Nephron (organoid): ENCODE measurements around the gene ZNF710.
A peak's percentile ranks its signal among the peaks of the same experiment; 100 is the strongest.

Source experiments
- H3K27ac Mint-ChIP-seq, 3 experiments: 2 replicates each; pipeline ENCODE4 v1.8.0; 2020; ENCODE audit warnings: mixed read lengths in 3 of 3, mild to moderate bottlenecking in 2 of 3, moderate library complexity in 1 of 3
- H3K27me3 Mint-ChIP-seq: 2 replicates; pipeline ENCODE4 v1.8.0; 2021; ENCODE audit warnings: low read depth, mild to moderate bottlenecking, moderate library complexity, mixed read lengths
- H3K36me3 Mint-ChIP-seq: 2 replicates; pipeline ENCODE4 v1.8.0; 2020; ENCODE audit warnings: low read depth, mixed read lengths
- H3K4me1 Mint-ChIP-seq: 2 replicates; pipeline ENCODE4 v1.8.0; 2020; ENCODE audit warnings: mixed read lengths
- H3K4me3 Mint-ChIP-seq, 3 experiments: 2 replicates each; pipeline ENCODE4 v1.8.0; 2020; ENCODE audit warnings: mild to moderate bottlenecking in 3 of 3, mixed read lengths in 3 of 3, moderate library complexity in 2 of 3
- H3K9me3 Mint-ChIP-seq: 2 replicates; pipeline ENCODE4 v1.8.0; 2020; ENCODE audit warnings: mixed read lengths
- TF ChIP-seq, protein P1 (sequence below), 3 experiments: fragments of 200-600 bp; sonication (generic); IDR thresholded peaks; one replicate each; pipeline ENCODE4 v1.5.0; 2021; ENCODE audit warnings: antibody characterized with exemption in 3 of 3; ENCODE audit not compliant: unreplicated experiment in 3 of 3

Gene ZNF710

GRCh38 chr15:89984421-89985010 is 16.6 kb upstream of the ZNF710 start:
- no peaks in the 10 kb centered on the region for H3K4me1 Mint-ChIP-seq
- TF ChIP-seq, protein P1, sequence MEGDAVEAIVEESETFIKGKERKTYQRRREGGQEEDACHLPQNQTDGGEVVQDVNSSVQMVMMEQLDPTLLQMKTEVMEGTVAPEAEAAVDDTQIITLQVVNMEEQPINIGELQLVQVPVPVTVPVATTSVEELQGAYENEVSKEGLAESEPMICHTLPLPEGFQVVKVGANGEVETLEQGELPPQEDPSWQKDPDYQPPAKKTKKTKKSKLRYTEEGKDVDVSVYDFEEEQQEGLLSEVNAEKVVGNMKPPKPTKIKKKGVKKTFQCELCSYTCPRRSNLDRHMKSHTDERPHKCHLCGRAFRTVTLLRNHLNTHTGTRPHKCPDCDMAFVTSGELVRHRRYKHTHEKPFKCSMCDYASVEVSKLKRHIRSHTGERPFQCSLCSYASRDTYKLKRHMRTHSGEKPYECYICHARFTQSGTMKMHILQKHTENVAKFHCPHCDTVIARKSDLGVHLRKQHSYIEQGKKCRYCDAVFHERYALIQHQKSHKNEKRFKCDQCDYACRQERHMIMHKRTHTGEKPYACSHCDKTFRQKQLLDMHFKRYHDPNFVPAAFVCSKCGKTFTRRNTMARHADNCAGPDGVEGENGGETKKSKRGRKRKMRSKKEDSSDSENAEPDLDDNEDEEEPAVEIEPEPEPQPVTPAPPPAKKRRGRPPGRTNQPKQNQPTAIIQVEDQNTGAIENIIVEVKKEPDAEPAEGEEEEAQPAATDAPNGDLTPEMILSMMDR (IDR thresholded peaks at IDR 0.05; ENCODE audit: unreplicated experiment in 3 of 3) = no peak
- peaks cover 9% of the 10 kb centered on the region for H3K9me3 Mint-ChIP-seq
- no peak overlapping the region for H3K27ac Mint-ChIP-seq
- H3K27me3 Mint-ChIP-seq = peaks cover 38% of the 10 kb centered on the region
- no peak overlapping the region for H3K4me3 Mint-ChIP-seq
- no peaks in the 10 kb centered on the region for H3K36me3 Mint-ChIP-seq

DNA sequence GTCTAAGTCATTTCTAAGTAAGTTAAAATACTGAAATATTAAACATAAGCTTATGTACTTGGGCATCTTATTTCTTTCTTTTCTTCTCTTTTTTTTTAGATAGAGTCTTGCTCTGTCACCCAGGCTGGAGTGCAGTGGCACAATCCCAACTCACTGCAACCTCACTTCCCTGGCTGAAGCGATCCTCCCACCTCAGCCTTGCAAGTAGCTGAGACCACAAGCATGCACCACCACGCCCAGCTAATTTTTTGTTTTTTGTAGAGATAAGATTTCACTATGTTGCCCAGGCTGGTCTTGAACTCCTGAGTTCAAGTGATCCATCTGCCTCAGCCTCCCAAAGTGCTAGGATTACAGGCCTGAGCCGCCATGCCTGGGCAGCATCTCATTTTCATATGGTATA is 16.0 kb upstream of the ZNF710 start:
- Mint-ChIP-seq H3K36me3 (no peaks in the 10 kb centered on the region), H3K27me3 (peaks cover 34% of the 10 kb centered on the region), H3K4me3 (no peak overlapping the region), H3K9me3 (peaks cover 9% of the 10 kb centered on the region), H3K27ac (no peak overlapping the region), H3K4me1 (no peaks in the 10 kb centered on the region)
- TF ChIP-seq, protein P1 (IDR thresholded peaks at IDR 0.05; ENCODE audit: unreplicated experiment in 3 of 3) = no peak

- H3K36me3 Mint-ChIP-seq = no peaks in the 10 kb centered on the region
- H3K27me3 Mint-ChIP-seq = peaks cover 13% of the 10 kb centered on the region
- no peaks in the 10 kb centered on the region for H3K4me1 Mint-ChIP-seq
Observed at GRCh38 chr15:89991312-89991711, 9.8 kb upstream of the ZNF710 start.

GRCh38 chr15:89993349-89993748 is 7.8 kb upstream of the ZNF710 start:
- TF ChIP-seq, protein P1 (IDR thresholded peaks at IDR 0.05; ENCODE audit: unreplicated experiment in 3 of 3) = no peak
- Mint-ChIP-seq H3K36me3 (no peaks in the 10 kb centered on the region), H3K4me3 (no peak overlapping the region), H3K27me3 (peaks cover 13% of the 10 kb centered on the region), H3K4me1 (no peaks in the 10 kb centered on the region), H3K9me3 (no peaks in the 10 kb centered on the region), H3K27ac (no peak overlapping the region)

More at GRCh38 chr15:89991312-89991711, 9.8 kb upstream of the ZNF710 start:
- H3K9me3 Mint-ChIP-seq = no peaks in the 10 kb centered on the region
- no peak overlapping the region for H3K4me3 Mint-ChIP-seq
- H3K27ac Mint-ChIP-seq = no peak overlapping the region
- TF ChIP-seq, protein P1 (IDR thresholded peaks at IDR 0.05; ENCODE audit: unreplicated experiment in 3 of 3) = no peak

DNA sequence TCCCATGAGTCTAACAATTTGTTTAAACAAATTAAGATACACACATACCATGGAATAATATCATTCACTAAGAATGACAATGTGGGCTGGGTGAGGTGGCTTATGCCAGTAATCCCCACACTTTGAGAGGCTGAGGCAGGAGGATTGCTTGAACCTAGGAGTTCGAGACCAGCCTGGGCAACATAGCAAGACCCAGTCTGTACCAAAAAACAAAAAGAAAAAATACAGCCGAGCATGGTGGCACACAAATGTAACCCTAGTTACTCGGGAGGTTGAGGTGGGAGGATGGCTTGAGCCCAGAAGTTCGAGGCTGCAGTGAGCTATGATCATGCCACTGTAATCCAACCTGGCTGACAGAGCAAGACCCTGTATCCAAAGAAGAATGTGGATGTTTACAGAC is 4.0 kb upstream of the ZNF710 start:
- Mint-ChIP-seq H3K9me3 (no peaks in the 10 kb centered on the region), H3K27me3 (peaks cover 7% of the 10 kb centered on the region), H3K4me1 (peaks cover 6% of the 10 kb centered on the region), H3K36me3 (no peaks in the 10 kb centered on the region), H3K4me3 (peak overlapping the region in 2 of 3 experiments; percentile 30 to 34), H3K27ac (peak overlapping the region in 1 of 3 experiments; percentile 41)
- TF ChIP-seq, protein P1 (IDR thresholded peaks at IDR 0.05; ENCODE audit: unreplicated experiment in 3 of 3) = no peak

DNA sequence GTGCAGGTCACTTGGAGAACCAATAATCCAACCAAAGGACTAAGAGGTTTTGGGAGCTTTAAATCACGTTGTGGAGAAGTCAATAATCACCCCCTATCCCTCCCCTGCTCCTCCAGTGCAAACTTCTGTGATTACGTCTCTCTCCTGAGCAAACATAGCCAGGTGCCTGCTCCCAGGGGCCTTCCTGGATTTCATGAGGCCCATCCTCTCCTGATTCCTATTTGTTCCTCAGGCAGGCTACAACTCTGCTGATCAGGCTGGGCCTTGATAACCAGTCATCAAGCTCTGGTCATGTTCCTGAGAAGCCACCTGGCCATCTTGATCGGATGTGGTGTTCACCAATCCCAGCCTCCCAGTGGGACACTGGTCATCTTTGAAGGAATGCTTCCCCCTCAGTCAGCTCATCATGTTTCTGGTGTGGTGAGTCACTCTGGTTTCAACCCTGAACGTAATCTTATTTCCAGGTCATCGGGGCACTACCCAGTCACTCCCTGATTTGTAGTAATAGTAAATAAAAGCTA is 2.9 kb upstream of the ZNF710 start:
- Mint-ChIP-seq H3K27me3 (no peaks in the 10 kb centered on the region), H3K36me3 (no peaks in the 10 kb centered on the region), H3K27ac (no peak overlapping the region), H3K9me3 (no peaks in the 10 kb centered on the region), H3K4me1 (peaks cover 11% of the 10 kb centered on the region), H3K4me3 (peak overlapping the region; percentile 10 to 59 (median 58))
- TF ChIP-seq, protein P1 (IDR thresholded peaks at IDR 0.05; ENCODE audit: unreplicated experiment in 3 of 3) = no peak
